ENCODE data around the gene COL1A2. TPM values are rescaled to one million over a fixed set of nuclear protein-coding genes. Genes with fewer than 3 reads are reported as not detected.

Gene COL1A2
- total and polyA plus RNA-seq, 2 of the 8 experiments (the other 6 are each of a cell fraction or from before 2014, with no cell fraction given): 45.2 to 87.2 TPM

DNA sequence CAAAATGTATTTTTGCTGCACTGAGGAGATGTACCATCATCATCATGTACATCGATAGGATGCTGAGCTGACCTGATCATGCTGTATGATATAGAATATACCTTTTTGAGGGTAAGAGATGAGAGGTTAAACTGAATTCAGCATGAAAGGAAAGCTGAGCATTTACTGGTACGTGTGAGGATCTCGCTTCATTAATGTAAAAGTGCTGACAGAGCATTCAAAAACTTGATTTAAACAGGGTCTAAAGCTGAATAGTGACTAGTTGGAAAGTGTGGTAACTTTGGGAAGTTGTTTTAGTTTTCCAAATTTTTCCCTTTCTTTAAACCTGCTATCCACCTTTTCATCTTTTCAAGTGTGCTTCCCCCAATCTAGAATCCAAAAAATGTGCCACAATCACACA lies 28.5 kb upstream of the COL1A2 start (continued):
- TF ChIP-seq FOSL1 (IDR thresholded peaks at IDR 0.05; ENCODE audit: insufficient read depth, low read depth, low read length) (no peak), TEAD4 (IDR thresholded peaks at IDR 0.05; ENCODE audit: low read depth, low read length) (no peak), EZH2 (IDR thresholded peaks at IDR 0.05; ENCODE audit: low read depth, low read length, severe bottlenecking) (no peak)
- TF ChIP-seq, protein P1, sequence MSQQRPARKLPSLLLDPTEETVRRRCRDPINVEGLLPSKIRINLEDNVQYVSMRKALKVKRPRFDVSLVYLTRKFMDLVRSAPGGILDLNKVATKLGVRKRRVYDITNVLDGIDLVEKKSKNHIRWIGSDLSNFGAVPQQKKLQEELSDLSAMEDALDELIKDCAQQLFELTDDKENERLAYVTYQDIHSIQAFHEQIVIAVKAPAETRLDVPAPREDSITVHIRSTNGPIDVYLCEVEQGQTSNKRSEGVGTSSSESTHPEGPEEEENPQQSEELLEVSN (IDR thresholded peaks at IDR 0.05): no peak
